ENCODE measurements around the gene HSD11B2. TPM values are rescaled to one million over a fixed set of nuclear protein-coding genes. Genes with fewer than 3 reads are reported as not detected.
A peak's percentile ranks its signal among the peaks of the same experiment; 100 is the strongest.

The HSD11B2 gene
- total and polyA plus RNA-seq, 4 donors: 2.6 to 39.8 (median 6.7) TPM

GRCh38 chr16:67443265-67443664, 12.3 kb downstream of the HSD11B2 start:
- Histone ChIP-seq H3K9ac (ENCODE audit: insufficient read depth in 1 of 2, low read length in 2 of 2) (no peak overlapping the region), H3K4me1 (ENCODE audit: control insufficient read depth in 5 of 5, insufficient read depth in 5 of 5, low read length in 5 of 5) (peaks cover 19 to 69% (median 30%) of the 10 kb centered on the region in 5 donors), H3K4me3 (no peak overlapping the region), H3K27me3 (ENCODE audit: control insufficient read depth in 3 of 3, insufficient read depth in 3 of 3, low read length in 2 of 3) (no peaks in the 10 kb centered on the region), H3K27ac (ENCODE audit: low read depth in 1 of 2, low read length in 1 of 2) (no peak overlapping the region), H3K36me3 (ENCODE audit: control insufficient read depth in 4 of 4, insufficient read depth in 4 of 4, low read length in 4 of 4) (peaks cover 0 to 67% (median 6%) of the 10 kb centered on the region in 4 donors), H3K9me3 (ENCODE audit: control insufficient read depth in 4 of 4, insufficient read depth in 3 of 4, low read length in 3 of 4) (peaks cover 0 to 2% (median 0%) of the 10 kb centered on the region in 4 donors)
- TF ChIP-seq, protein P1, sequence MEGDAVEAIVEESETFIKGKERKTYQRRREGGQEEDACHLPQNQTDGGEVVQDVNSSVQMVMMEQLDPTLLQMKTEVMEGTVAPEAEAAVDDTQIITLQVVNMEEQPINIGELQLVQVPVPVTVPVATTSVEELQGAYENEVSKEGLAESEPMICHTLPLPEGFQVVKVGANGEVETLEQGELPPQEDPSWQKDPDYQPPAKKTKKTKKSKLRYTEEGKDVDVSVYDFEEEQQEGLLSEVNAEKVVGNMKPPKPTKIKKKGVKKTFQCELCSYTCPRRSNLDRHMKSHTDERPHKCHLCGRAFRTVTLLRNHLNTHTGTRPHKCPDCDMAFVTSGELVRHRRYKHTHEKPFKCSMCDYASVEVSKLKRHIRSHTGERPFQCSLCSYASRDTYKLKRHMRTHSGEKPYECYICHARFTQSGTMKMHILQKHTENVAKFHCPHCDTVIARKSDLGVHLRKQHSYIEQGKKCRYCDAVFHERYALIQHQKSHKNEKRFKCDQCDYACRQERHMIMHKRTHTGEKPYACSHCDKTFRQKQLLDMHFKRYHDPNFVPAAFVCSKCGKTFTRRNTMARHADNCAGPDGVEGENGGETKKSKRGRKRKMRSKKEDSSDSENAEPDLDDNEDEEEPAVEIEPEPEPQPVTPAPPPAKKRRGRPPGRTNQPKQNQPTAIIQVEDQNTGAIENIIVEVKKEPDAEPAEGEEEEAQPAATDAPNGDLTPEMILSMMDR (IDR thresholded peaks at IDR 0.05; ENCODE audit: control extremely low read depth, extremely low read depth): no peak
- 80 to 85% methylated on average over 6 of the region's 6 CpGs for WGBS, 2 donors
- DNase-seq: peak in 2 of 3 donors; percentile 57 to 78
- ATAC-seq (ENCODE audit: insufficient read depth, low FRiP score): no peak

DNA sequence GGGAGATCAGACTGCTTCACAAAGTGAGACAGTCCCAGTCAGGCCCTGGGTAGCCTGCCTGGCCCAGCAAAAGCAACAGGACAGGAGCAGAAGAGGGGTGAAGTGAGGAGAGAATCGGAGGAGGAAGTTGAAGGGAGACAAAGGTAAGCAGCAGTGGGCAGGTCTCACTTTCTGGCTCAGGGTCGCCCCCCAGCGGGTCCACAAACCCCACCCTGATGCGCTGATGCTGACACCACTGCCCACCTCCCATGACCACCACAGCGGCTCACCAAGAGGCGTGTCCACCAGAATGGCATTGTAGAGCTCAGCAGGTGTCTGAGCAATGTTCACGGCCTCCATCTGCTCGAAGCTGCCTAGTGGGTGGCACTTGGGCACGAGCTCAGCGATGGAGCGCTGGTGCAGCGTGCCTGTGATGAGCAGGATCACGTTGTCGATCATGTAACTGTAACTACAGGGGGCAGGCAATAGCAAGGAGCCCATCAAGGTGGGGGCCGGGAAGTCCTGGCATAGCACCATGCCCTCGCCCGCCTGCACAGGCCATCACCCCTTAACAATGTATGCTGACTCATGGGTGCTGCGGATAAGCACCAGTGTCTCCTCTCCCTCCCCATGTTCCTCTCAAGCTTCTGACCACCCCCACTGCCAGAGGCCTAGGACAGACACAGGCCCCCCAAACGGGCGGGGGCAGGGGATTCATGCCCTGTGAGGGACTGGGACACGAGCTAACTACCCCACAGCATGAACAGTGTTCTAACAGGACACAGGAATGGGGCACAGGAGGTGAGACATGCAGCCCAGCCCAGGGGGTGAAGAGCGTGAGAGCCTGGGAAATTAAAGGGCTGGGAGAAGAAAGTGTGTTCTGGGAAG, 13.6 kb downstream of the HSD11B2 start:
- ATAC-seq (ENCODE audit: insufficient read depth, low FRiP score) (no peak), DNase-seq (no peak)
- Histone ChIP-seq H3K27ac (ENCODE audit: low read depth in 1 of 2, low read length in 1 of 2) (peak overlapping the region in 1 of 2 donors; percentile 10), H3K4me3 (no peak overlapping the region), H3K9me3 (ENCODE audit: control insufficient read depth in 4 of 4, insufficient read depth in 3 of 4, low read length in 3 of 4) (no peaks in the 10 kb centered on the region), H3K9ac (ENCODE audit: insufficient read depth in 1 of 2, low read length in 2 of 2) (no peak overlapping the region), H3K36me3 (ENCODE audit: control insufficient read depth in 4 of 4, insufficient read depth in 4 of 4, low read length in 4 of 4) (peaks cover 0 to 63% (median 2%) of the 10 kb centered on the region in 4 donors), H3K4me1 (ENCODE audit: control insufficient read depth in 5 of 5, insufficient read depth in 5 of 5, low read length in 5 of 5) (peaks cover 23 to 77% (median 38%) of the 10 kb centered on the region in 5 donors), H3K27me3 (ENCODE audit: control insufficient read depth in 3 of 3, insufficient read depth in 3 of 3, low read length in 2 of 3) (no peaks in the 10 kb centered on the region)
- TF ChIP-seq, protein P1 (IDR thresholded peaks at IDR 0.05; ENCODE audit: control extremely low read depth, extremely low read depth): no peak
- 90 to 91% methylated on average over 22 of the region's 22 CpGs for WGBS, 2 donors

- Histone ChIP-seq H3K4me1 (ENCODE audit: control insufficient read depth in 5 of 5, insufficient read depth in 5 of 5, low read length in 5 of 5) (peaks cover 26 to 83% (median 41%) of the 10 kb centered on the region in 5 donors), H3K27me3 (ENCODE audit: control insufficient read depth in 3 of 3, insufficient read depth in 3 of 3, low read length in 2 of 3) (no peaks in the 10 kb centered on the region), H3K9me3 (ENCODE audit: control insufficient read depth in 4 of 4, insufficient read depth in 3 of 4, low read length in 3 of 4) (no peaks in the 10 kb centered on the region), H3K36me3 (ENCODE audit: control insufficient read depth in 4 of 4, insufficient read depth in 4 of 4, low read length in 4 of 4) (peaks cover 0 to 62% (median 2%) of the 10 kb centered on the region in 4 donors), H3K4me3 (no peak overlapping the region), H3K27ac (ENCODE audit: low read depth in 1 of 2, low read length in 1 of 2) (peak overlapping the region in 1 of 2 donors; percentile 10), H3K9ac (ENCODE audit: insufficient read depth in 1 of 2, low read length in 2 of 2) (no peak overlapping the region)
- ATAC-seq (ENCODE audit: insufficient read depth, low FRiP score) (no peak), DNase-seq (no peak)
- TF ChIP-seq, protein P1 (IDR thresholded peaks at IDR 0.05; ENCODE audit: control extremely low read depth, extremely low read depth): no peak
- WGBS, 2 donors: 89 to 97% methylated on average over 7 of the region's 7 CpGs
Measured at GRCh38 chr16:67445126-67445426, 14.2 kb downstream of the HSD11B2 start.
